ENCODE data around the gene GUCA1C.

GUCA1C gene

DNA sequence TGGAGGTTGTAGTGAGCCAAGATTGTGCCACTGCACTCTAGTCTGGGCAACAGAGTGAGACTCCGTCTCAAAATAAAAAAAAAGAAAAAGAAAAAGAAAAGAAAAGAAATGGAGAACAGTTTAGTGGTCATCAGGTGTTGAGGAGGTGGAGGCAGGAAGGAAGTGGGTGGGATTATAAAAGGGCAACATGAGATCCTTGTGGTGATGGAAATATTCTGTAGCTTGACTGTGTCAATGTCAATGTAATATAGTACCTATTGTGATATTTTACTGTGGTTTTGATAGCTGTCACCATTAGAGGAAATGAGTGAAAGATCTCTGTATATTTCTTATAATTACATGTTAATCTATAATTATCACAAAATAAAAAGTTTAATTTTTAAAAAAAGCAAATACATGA, 70.3 kb downstream of the GUCA1C start:
- no peak for FAIRE-seq

GRCh38 chr3:108882762-108883161, 70.9 kb downstream of the GUCA1C start:
- no peak for TF ChIP-seq POLR2A (IDR thresholded peaks at IDR 0.05; ENCODE audit: low read depth, low read length)
- FAIRE-seq (no peak), DNase-seq (ENCODE audit: insufficient read length, low spot score) (no peak)

More for the DNA sequence above, 70.3 kb downstream of the GUCA1C start:
- DNase-seq (ENCODE audit: insufficient read length, low spot score) = no peak
- TF ChIP-seq POLR2A (IDR thresholded peaks at IDR 0.05; ENCODE audit: low read depth, low read length) = no peak

DNA sequence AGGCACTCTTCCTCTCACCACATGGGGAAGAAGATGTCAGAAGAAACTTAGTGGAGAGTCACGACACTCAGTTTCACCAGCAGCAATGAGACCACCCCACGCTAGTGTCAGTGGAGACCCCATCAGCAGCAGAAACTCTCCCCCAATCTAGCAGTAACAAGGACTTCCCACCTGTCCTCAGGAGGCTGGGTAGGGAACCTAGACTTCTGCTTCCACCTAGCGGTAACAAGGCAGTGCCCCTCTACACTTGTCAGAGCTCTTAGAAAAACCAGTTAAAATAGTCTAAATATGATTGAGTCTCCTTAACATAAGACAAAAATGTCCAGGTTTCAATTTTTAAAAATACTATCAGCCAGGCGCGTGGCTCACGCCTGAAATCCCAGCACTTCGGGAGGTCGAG, 73.8 kb downstream of the GUCA1C start:
- DNase-seq (ENCODE audit: insufficient read length, low spot score) (no peak), FAIRE-seq (no peak)
- TF ChIP-seq POLR2A (IDR thresholded peaks at IDR 0.05; ENCODE audit: low read depth, low read length) = no peak

DNA sequence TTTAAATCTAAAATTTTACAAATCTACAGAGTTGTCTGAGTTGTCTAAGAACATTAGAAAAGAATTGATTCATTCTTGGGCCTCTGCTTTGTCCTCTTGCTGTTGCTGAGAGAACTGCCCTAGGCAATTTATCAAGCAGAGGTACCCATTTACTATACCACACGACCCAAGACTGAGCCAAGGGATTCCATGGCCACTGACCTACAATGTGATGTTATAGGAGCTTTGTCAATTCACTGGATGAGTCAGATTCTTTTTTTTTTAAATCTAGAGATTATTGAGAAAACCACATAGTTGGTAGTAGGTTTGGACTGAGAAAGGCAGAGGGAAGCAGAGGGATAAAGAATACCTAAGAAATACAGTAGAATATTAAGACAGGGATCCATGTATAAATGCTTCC, 75.8 kb downstream of the GUCA1C start:
- FAIRE-seq (no peak), DNase-seq (ENCODE audit: insufficient read length, low spot score) (no peak)

DNA sequence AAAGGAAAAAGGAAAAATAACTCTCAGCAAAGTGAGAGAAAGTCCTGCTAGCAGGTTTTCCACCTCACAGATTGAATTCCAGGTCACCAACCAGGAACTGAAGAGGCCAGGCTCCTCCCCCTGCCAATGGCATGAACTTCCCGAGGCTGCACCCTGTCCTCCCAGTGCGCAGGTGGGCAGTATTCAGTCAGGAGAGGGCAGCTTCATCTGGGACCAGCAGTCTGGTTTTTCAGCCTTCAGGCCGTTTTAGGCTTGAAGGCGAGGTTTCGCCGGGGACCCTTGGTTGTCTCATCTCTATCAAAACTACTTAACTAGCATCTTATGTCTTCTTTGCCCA, 89.9 kb downstream of the GUCA1C start:
- TF ChIP-seq POLR2A (IDR thresholded peaks at IDR 0.05; ENCODE audit: low read depth, low read length) = no peak
- no peak for FAIRE-seq

More for the DNA sequence above, 75.8 kb downstream of the GUCA1C start:
- no peak for TF ChIP-seq POLR2A (IDR thresholded peaks at IDR 0.05; ENCODE audit: low read depth, low read length)

GRCh38 chr3:108862865-108863798, 90.5 kb downstream of the GUCA1C start:
- no peak for TF ChIP-seq POLR2A (IDR thresholded peaks at IDR 0.05; ENCODE audit: low read depth, low read length)
- FAIRE-seq = peak; percentile 83

More for the DNA sequence above, 89.9 kb downstream of the GUCA1C start:
- no peak for DNase-seq (ENCODE audit: insufficient read length, low spot score)

GRCh38 chr3:108861401-108861800, 92.3 kb downstream of the GUCA1C start:
- no peak for TF ChIP-seq POLR2A (IDR thresholded peaks at IDR 0.05; ENCODE audit: low read depth, low read length)
- DNase-seq (ENCODE audit: insufficient read length, low spot score) = no peak
- FAIRE-seq = no peak

More at GRCh38 chr3:108862865-108863798, 90.5 kb downstream of the GUCA1C start:
- peak; percentile 32 for DNase-seq (ENCODE audit: insufficient read length, low spot score)

Data from H54 (cell line).